AG10803 (cell line): Measurements from ENCODE around the gene KLHL28.

Source experiments
- DNase-seq: peaks from one replicate; pipeline ENCODE4 v3.0.0; 2010; ENCODE audit warnings: low read depth
- H3K4me3 ChIP-seq: 2 replicates; pipeline ENCODE4 v1.5.1; 2011; ENCODE audit warnings: mild to moderate bottlenecking, low read length, control low read depth
- CTCF ChIP-seq: conservative IDR thresholded peaks from 2 replicates; pipeline ENCODE4 v1.5.1; 2011; ENCODE audit warnings: mild to moderate bottlenecking, low read length, control low read depth, inconsistent platforms

KLHL28 gene

GRCh38 chr14:44951051-44951450, 10.7 kb downstream of the KLHL28 start:
- no peak for TF ChIP-seq CTCF
- no peak for DNase-seq
- H3K4me3 ChIP-seq: no peak overlapping the region

- peak overlapping the region; percentile 26 for H3K4me3 ChIP-seq
- DNase-seq: peak; percentile 99
- TF ChIP-seq CTCF: no peak
Observed at GRCh38 chr14:44945264-44945663, 16.5 kb downstream of the KLHL28 start.

DNA sequence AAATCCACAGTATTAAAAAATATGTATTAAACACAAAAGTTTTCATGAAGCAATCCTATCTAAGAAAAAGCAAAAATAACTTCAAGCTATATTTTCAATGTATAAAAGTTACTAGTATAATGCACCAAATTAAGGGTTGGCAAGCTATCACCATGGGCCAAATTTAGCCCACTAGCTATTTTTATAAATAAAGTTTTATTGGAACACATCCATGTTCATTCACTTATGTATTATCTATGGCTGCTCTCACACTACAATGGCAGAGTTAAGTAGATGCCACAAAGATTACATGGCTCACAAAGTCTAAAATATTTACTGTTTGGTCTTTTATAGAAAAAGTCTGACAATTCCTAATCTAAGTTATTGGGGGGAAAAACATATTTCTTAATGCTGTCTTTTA, 17.6 kb downstream of the KLHL28 start:
- no peak overlapping the region for H3K4me3 ChIP-seq
- DNase-seq: no peak
- TF ChIP-seq CTCF: no peak

DNA sequence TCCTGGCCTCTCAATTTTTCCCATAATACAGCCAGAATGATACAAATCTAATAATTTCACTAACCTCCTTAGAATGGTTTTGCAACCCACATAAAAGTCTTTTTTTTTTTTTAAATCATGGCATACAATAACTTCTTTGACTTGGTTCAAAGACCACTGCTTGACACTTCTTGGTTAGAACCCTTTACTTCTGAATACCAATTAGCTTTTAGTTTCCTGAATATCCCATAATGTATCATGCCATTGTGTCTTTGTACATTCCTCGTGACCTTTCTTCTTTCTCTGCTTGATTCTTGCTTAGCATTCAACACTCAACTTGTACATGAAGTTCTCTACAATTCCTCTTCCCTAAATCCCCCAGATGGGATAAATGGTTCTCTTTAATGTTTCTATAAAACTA, 19.3 kb downstream of the KLHL28 start:
- H3K4me3 ChIP-seq: no peak overlapping the region
- TF ChIP-seq CTCF: no peak

GRCh38 chr14:44941591-44941990, 20.2 kb downstream of the KLHL28 start:
- peak; percentile 73 for DNase-seq
- no peak overlapping the region for H3K4me3 ChIP-seq
- no peak for TF ChIP-seq CTCF

More for the DNA sequence above, 19.3 kb downstream of the KLHL28 start:
- no peak for DNase-seq

DNA sequence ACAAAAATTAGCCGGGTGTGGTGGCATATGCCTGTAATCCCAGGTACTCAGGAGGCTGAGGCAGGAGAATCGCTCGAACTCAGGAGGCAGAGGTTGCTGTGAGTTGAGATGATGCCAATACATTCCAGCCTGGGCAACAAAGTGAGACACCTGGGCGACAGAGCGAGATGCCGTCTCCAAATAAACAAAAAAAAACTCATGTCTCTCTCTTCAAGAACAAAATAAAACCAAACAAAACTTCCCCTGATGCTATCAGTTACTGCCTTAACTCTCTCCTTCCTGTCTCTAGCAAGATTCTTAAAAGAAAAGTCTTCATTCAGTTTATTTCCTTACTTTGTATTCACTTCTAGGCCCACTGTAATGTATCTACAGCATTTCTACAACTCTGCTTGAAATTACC, 20.8 kb downstream of the KLHL28 start:
- no peak for TF ChIP-seq CTCF
- H3K4me3 ChIP-seq: no peak overlapping the region
- DNase-seq: no peak

DNA sequence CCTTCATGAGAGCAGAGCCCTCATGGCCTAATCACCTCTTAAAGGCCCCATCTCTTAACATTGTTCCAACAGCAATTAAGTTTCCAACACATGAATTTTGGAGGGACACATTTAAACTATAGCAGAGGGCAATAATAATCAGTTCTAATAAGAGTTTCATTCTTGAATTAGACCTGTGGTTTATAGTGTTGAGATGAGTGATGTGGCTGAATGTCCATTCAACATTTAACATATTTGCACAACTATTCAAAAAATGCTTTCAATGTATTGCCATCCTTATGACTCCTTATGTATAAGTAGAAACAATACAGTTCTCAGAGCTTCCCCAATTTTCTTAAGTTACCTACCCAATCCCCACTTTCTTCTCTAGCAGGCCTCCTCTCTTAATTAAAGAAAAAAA, 21.5 kb downstream of the KLHL28 start:
- TF ChIP-seq CTCF: no peak
- DNase-seq: no peak
- no peak overlapping the region for H3K4me3 ChIP-seq
